Spleen (tissue), 11 donors: ENCODE measurements around the gene GMEB2. TPM values are rescaled to one million over a fixed set of nuclear protein-coding genes. Genes with fewer than 3 reads are reported as not detected.

Experiments
- DNase-seq: peaks from one replicate; pipeline ENCODE4 v3.0.0-alpha.2; 2020
- H3K27ac ChIP-seq, 8 donors: fragments of 200-600 bp; sonication (generic) in 7 of 8; 1 replicate in 4 of 8; 2 replicates in 4 of 8; pipeline versions ENCODE4 v1.5.0 to v1.8.0; 2016 to 2021; ENCODE audit warnings: inconsistent platforms in 4 of 8, mild to moderate bottlenecking in 4 of 8, moderate library complexity in 1 of 8
- H3K27me3 ChIP-seq, 7 donors: fragments of 200-600 bp; sonication (generic) in 6 of 7; replicated peaks in 1 of 7; 1 replicate in 4 of 7; 2 replicates in 3 of 7; pipeline versions ENCODE4 v1.5.0 to v1.8.0; 2016 to 2021; ENCODE audit warnings: inconsistent platforms in 3 of 7, mild to moderate bottlenecking in 1 of 7
- H3K36me3 ChIP-seq, 6 donors: fragments of 200-600 bp; sonication (generic) in 5 of 6; 1 replicate in 4 of 6; 2 replicates in 2 of 6; pipeline versions ENCODE4 v1.5.0 to v1.8.0; 2016 to 2021; ENCODE audit warnings: inconsistent platforms in 2 of 6
- H3K4me1 ChIP-seq, 6 donors: fragments of 200-600 bp; sonication (generic) in 5 of 6; 1 replicate in 3 of 6; 2 replicates in 3 of 6; pipeline versions ENCODE4 v1.5.0 to v1.8.0; 2016 to 2021; ENCODE audit warnings: inconsistent platforms in 3 of 6
- H3K4me3 ChIP-seq, 8 donors: fragments of 200-600 bp; sonication (generic) in 7 of 8; 1 replicate in 4 of 8; 2 replicates in 4 of 8; pipeline versions ENCODE4 v1.5.0 to v1.8.0; 2016 to 2021; ENCODE audit warnings: inconsistent platforms in 4 of 8, mild to moderate bottlenecking in 4 of 8, moderate library complexity in 2 of 8
- H3K9me3 ChIP-seq, 8 donors: fragments of 200-600 bp; sonication (generic) in 7 of 8; 1 replicate in 4 of 8; 2 replicates in 4 of 8; pipeline versions ENCODE4 v1.5.0 to v1.8.0; 2016 to 2021; ENCODE audit warnings: inconsistent platforms in 4 of 8
- CTCF ChIP-seq, 11 experiments: fragments of 200-600 bp in 7 of 11; fragments of 450-650 bp in 4 of 11; sonication (generic) in 4 of 11; IDR thresholded peaks in 8 of 11; conservative IDR thresholded peaks in 3 of 11; 1 replicate in 7 of 11; 2 replicates in 4 of 11; pipeline versions ENCODE4 v1.4.0 to v1.8.0; 2016 to 2021; ENCODE audit warnings: antibody characterized with exemption in 11 of 11, inconsistent platforms in 4 of 11, mild to moderate bottlenecking in 1 of 11
- POLR2A ChIP-seq, 3 donors: fragments of 450-650 bp; IDR thresholded peaks; one replicate each; pipeline ENCODE4 v1.5.1; 2017; ENCODE audit warnings: antibody characterized with exemption in 3 of 3, mild to moderate bottlenecking in 1 of 3
- POLR2AphosphoS5 ChIP-seq, 3 donors: sonication (generic); formaldehyde crosslinking; IDR thresholded peaks; one replicate each; pipeline ENCODE4 v1.5.1; 2017; ENCODE audit warnings: antibody characterized with exemption in 3 of 3
- WGBS, 5 donors: extraction: QIAGEN DNeasy Blood & Tissue Kit in 3 of 5; methylation state at CpG; one replicate each; pipeline versions ENCODE4 v1.1.5 to v1.1.7; 2013 to 2018; 5-methylcytosine and 5-hydroxymethylcytosine counted together
- intact Hi-C: fragments of 100-400 bp; cut with DNase I; formaldehyde crosslinking; loops from one replicate; pipeline ENCODE4 v1.15.0; 2023; ENCODE audit warnings: low total_unique reads
- polyA plus RNA-seq, 3 donors: library from polyadenylated mRNA; stranded (reverse); fragments of 200-250 nt; gene quantifications; one replicate each; pipeline ENCODE4 v1.2.1, GENCODE V29; 2013
- total RNA-seq, 7 donors: library from RNA; depleted of rRNA in 3 of 7; stranded (reverse); fragments of >200 nt in 3 of 7; fragmentation: NEBNext Ultra II Directional in 4 of 7; extraction: Animal tissue kit (Norgen Biotek cat#: 25700) in 4 of 7; gene quantifications; one replicate each; pipeline versions ENCODE4 v1.1.0 to v1.2.1, GENCODE V29; 2016 to 2021
- donor health status: healthy with polysubstance abuse.
- donor health status: DM: no; HTN: no; CAD: no; lungs with moderate emphysema.
- donor health status: DM: no; HTN: no; CAD: no.
- donor health status: Bipolar disorder and iron deficiency.
- donor health status: healthy.
- donor health status: DM: no; HTN: no; CAD: no.
- donor health status: DM: yes; HTN: yes; CAD: no.

GMEB2 gene
- total and polyA plus RNA-seq, 10 donors: 8.6 to 15.0 (median 12.5) TPM

DNA sequence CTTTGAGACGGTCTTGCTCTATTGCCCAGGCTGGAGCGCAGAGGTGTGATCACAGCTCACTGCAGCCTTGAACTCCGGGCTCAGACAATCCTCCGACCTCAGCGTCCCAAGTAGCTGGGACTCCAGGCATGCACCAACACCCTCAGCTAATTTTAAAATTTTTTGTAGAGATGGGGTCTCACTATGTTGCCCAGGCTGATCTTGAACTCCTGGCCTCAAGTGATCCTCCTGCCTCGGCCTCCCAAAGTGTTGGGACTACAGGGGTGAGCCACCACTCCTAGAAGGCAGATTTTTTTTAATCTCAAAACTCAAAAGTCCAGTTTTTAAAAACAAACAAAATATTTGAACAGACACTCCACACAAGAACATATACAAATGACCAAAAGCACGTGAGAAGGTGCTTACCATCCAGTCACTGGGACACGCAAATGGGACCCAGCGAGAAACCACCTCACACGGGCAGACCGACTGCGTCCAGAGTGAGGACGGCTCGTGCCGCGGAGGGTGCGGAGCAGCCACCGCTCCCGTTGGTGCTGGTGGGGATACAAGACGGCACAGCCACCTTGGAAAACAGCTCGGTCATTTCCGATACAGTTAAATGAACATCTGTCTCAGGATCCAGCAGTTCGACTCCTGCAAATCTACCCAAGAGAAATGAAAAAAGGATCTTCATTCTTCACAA lies 44.4 kb downstream of the GMEB2 start:
- Histone ChIP-seq H3K9me3 (no peaks in the 10 kb centered on the region), H3K36me3 (peaks cover 0 to 10% (median 0%) of the 10 kb centered on the region in 6 donors), H3K27me3 (peaks cover 0 to 16% (median 0%) of the 10 kb centered on the region in 7 donors), H3K4me1 (peaks cover 0 to 23% (median under 1%) of the 10 kb centered on the region in 6 donors), H3K4me3 (no peak overlapping the region), H3K27ac (no peak overlapping the region)
- TF ChIP-seq POLR2AphosphoS5 (IDR thresholded peaks at IDR 0.05) (no peak), POLR2A (IDR thresholded peaks at IDR 0.05) (no peak), CTCF (IDR thresholded peaks at IDR 0.05 in 8 of 11, conservative IDR thresholded peaks at IDR 0.05 in 3 of 11) (no peak)
- WGBS, 5 donors: 88 to 93% (median 91%) methylated on average over 23 of the region's 23 CpGs
- no peak for DNase-seq
- intact Hi-C loops: no loop called here

DNA sequence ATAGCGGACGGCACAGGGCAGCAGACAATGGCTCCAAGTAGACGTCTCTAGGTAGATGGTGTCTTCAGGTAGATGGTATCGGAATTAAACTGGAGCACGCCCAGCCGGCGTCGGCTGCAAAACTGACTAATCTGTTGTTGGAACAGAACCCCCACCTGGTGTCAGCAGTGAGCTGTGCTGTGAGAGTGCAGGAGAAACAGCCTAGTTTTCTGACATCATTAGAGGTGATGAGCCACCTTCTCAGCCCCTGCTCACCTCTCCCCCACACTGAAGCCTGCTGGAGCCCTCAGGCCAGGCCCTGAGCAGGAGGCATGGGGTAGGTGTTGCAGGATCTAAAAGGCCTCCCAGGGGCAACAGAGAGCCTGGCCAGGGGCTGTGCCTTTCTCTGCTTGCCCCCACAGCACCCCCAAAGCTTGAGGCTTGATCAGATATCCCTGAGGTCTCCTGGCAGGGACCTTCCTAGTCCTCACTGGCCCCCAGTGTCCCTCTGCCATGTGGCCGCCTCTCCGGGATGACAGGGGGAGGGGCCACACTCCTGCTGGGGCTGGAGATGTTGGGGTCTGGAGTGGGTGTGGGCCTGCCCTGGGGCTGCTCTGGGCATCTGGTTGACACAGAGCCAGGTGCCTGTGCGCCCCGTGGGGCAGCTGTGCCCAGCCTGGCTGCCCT lies 46.0 kb downstream of the GMEB2 start:
- DNase-seq: peak; percentile 86
- H3K4me1 ChIP-seq: peaks cover 0 to 11% (median 0%) of the 10 kb centered on the region in 6 donors
- no peaks in the 10 kb centered on the region for H3K9me3 ChIP-seq
- 54 to 64% (median 56%) methylated on average over 8 to 12 of the region's 12 CpGs for WGBS, 5 donors
- no peaks in the 10 kb centered on the region for H3K36me3 ChIP-seq
- intact Hi-C loops: no loop called here
- no peak overlapping the region for H3K4me3 ChIP-seq
- TF ChIP-seq POLR2A (IDR thresholded peaks at IDR 0.05) (no peak), POLR2AphosphoS5 (IDR thresholded peaks at IDR 0.05) (no peak), CTCF (IDR thresholded peaks at IDR 0.05 in 8 of 11, conservative IDR thresholded peaks at IDR 0.05 in 3 of 11) (peak in 10 of 11 experiments; percentile 6 to 61 (median 33))
- no peak overlapping the region for H3K27ac ChIP-seq
- H3K27me3 ChIP-seq: peaks cover 0 to 22% (median 0%) of the 10 kb centered on the region in 7 donors

DNA sequence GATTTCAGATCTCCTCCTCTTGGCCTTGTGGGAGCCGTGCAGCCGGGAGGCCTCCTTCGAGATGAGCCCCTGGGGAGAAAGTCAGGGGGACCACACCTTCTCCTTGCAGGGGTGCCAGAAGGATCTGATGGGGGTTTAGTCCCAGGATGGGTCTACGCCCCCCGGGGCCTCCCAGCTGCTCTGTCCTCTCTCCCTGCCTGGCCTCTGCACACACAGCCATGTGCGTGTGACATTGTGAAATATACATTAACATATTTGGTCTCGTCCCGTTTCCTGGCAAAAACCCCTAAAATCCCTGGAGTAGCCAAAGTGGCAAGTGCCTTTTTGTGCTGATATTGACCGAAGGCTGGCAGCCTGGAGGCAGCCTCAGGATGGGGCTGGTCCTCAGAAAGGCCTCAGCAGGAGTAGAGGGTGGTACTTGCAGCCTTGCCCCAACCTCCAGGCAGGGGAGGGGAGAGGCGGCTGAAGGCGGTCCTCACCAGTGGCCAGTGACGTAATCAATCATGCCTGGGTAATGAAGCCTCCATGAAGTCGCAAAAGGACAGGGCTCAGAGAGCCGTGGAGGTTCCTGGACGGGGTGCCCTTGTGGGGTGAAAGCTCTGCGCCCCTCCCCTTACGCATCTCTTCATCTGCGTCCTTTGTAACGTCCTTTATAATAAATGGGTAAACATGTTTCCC lies 47.7 kb downstream of the GMEB2 start:
- TF ChIP-seq POLR2AphosphoS5 (IDR thresholded peaks at IDR 0.05): no peak
- no peak for TF ChIP-seq POLR2A (IDR thresholded peaks at IDR 0.05)
- TF ChIP-seq CTCF (IDR thresholded peaks at IDR 0.05 in 8 of 11, conservative IDR thresholded peaks at IDR 0.05 in 3 of 11): no peak
- Histone ChIP-seq H3K36me3 (no peaks in the 10 kb centered on the region), H3K27ac (no peak overlapping the region), H3K4me3 (no peak overlapping the region), H3K4me1 (peaks cover 5 to 22% (median 11%) of the 10 kb centered on the region in 6 donors), H3K27me3 (peaks cover 0 to 32% (median 0%) of the 10 kb centered on the region in 7 donors), H3K9me3 (no peaks in the 10 kb centered on the region)
- intact Hi-C loops: no loop called here
- WGBS, 5 donors: 68 to 80% (median 76%) methylated on average over 18 to 19 of the region's 19 CpGs
- DNase-seq: no peak
